Natural killer cell (primary cell): ENCODE results near the gene C11orf52. TPM values are rescaled to one million over a fixed set of nuclear protein-coding genes. Genes with fewer than 3 reads are reported as not detected.

Experiments
- ATAC-seq, 3 donors: fragments of 150-1000 bp in 2 of 3; fragments of 200-7000 bp in 1 of 3; cut with Tn5 transposase; 1 replicate in 1 of 3; 2 replicates in 2 of 3; pipeline ENCODE4 v1.10.0; 2021; ENCODE audit warnings: mild to moderate bottlenecking in 2 of 3, moderate library complexity in 2 of 3
- DNase-seq, 2 donors: peaks; one replicate each; pipeline versions ENCODE4 v3.0.0 to v3.0.0-alpha.2; 2013 to 2021; ENCODE audit warnings: mixed read lengths in 1 of 2
- H3K27ac ChIP-seq: one replicate; pipeline ENCODE4 v1.5.1; 2013; ENCODE audit warnings: mild to moderate bottlenecking, low read length
- H3K27me3 ChIP-seq: one replicate; pipeline ENCODE4 v1.6.1; 2013; ENCODE audit warnings: low read length; ENCODE audit not compliant: control insufficient read depth, insufficient read depth
- H3K36me3 ChIP-seq: one replicate; pipeline ENCODE4 v1.6.1; 2013; ENCODE audit warnings: low read length; ENCODE audit not compliant: control insufficient read depth, insufficient read depth
- H3K4me1 ChIP-seq: one replicate; pipeline ENCODE4 v1.6.1; 2013; ENCODE audit warnings: low read length; ENCODE audit not compliant: control insufficient read depth, insufficient read depth
- H3K4me3 ChIP-seq: one replicate; pipeline ENCODE4 v1.5.1; 2013; ENCODE audit warnings: low read length
- H3K9me3 ChIP-seq: one replicate; pipeline ENCODE4 v1.6.1; 2013; ENCODE audit warnings: low read length; ENCODE audit not compliant: control insufficient read depth, insufficient read depth
- H3K27ac Mint-ChIP-seq, 2 donors: one replicate each; pipeline ENCODE4 v1.8.0; 2022; ENCODE audit warnings: mild to moderate bottlenecking in 2 of 2, mixed read lengths in 2 of 2, moderate library complexity in 1 of 2
- H3K27me3 Mint-ChIP-seq, 2 donors: one replicate each; pipeline ENCODE4 v1.8.0; 2022; ENCODE audit warnings: low read depth in 2 of 2, mixed read lengths in 2 of 2
- H3K36me3 Mint-ChIP-seq: one replicate; pipeline ENCODE4 v1.8.0; 2022; ENCODE audit warnings: mixed read lengths
- H3K4me1 Mint-ChIP-seq, 2 donors: one replicate each; pipeline ENCODE4 v1.8.0; 2022; ENCODE audit warnings: mixed read lengths in 2 of 2
- H3K4me3 Mint-ChIP-seq: one replicate; pipeline ENCODE4 v1.8.0; 2022; ENCODE audit warnings: mild to moderate bottlenecking, moderate library complexity, mixed read lengths
- H3K9me3 Mint-ChIP-seq, 2 donors: one replicate each; pipeline ENCODE4 v1.8.0; 2022; ENCODE audit warnings: mixed read lengths in 2 of 2
- WGBS: methylation state at CpG from one replicate; pipeline ENCODE4 v1.1.7; 2013; ENCODE audit warnings: missing lambda C conversion rate; ENCODE audit not compliant: insufficient coverage; 5-methylcytosine and 5-hydroxymethylcytosine counted together
- intact Hi-C: fragments of 100-400 bp; cut with micrococcal nuclease; formaldehyde crosslinking; loops from one replicate; pipeline ENCODE4 v1.14.2; 2022
- total RNA-seq, 4 donors: library from RNA; stranded (reverse); fragments of 120-200 nt in 1 of 4; gene quantifications; one replicate each; pipeline versions ENCODE4 v1.2.3 to v1.2.4, GENCODE V29; 2013 to 2022
- TF ChIP-seq, protein P1 (sequence below): fragments of 200-600 bp; IDR thresholded peaks from one replicate; pipeline ENCODE4 v1.8.0; 2022; ENCODE audit warnings: antibody characterized with exemption

Gene C11orf52
- total RNA-seq, 3 donors from 2014 or later (not counting 1 experiment from before 2014, with no cell fraction given): not detected

DNA sequence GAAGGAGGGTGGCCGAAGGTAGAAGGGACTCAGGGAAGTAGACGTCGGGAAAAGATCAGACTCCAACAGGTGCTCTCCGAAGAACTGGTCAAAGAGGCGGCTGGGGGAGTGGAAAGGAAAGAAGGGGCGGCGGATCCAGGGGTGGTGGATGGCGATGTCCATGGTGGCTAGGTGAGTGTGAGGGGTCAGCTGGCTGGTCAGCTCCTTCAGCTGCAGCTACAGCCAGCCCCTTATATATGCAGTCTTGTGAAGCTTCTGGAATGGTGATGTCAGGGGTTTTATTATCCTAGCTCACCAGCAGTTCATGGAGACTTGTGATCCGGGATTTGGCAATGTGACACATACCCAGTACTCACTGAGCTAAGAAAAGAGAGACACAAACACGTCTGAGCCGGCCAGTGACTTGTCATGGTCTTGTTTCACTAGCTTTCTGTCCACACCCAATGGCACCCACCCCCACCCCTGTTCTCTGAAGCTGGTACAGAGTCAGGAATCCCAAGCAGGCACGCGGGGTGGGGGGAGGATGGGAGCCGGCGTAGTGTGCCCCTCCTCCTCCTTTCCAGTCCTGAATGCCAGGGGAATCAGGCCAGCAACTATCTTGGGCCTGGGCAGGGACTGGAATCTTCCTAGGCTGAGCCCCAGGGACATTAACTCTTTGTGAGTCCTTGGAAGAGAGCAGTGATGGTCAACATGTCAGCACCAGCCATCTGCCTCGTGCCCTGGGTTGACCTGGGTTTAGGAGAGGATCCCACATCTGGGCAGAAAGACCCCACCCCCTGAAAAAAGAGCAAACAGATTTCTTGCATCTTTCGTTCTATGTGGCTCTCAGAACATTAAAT lies 6.9 kb upstream of the C11orf52 start, which contains the start of gene CRYAB:
TSS of gene CRYAB (minus strand) at position 208 of the 839 bp plus-strand sequence. CDS start at position 162, 46 bp downstream.
- TF ChIP-seq, protein P1, sequence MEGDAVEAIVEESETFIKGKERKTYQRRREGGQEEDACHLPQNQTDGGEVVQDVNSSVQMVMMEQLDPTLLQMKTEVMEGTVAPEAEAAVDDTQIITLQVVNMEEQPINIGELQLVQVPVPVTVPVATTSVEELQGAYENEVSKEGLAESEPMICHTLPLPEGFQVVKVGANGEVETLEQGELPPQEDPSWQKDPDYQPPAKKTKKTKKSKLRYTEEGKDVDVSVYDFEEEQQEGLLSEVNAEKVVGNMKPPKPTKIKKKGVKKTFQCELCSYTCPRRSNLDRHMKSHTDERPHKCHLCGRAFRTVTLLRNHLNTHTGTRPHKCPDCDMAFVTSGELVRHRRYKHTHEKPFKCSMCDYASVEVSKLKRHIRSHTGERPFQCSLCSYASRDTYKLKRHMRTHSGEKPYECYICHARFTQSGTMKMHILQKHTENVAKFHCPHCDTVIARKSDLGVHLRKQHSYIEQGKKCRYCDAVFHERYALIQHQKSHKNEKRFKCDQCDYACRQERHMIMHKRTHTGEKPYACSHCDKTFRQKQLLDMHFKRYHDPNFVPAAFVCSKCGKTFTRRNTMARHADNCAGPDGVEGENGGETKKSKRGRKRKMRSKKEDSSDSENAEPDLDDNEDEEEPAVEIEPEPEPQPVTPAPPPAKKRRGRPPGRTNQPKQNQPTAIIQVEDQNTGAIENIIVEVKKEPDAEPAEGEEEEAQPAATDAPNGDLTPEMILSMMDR: no peak
- no peak within 1 kb of the TSS for H3K27ac Mint-ChIP-seq
- H3K4me3 Mint-ChIP-seq: no peak within 1 kb of the TSS
- Histone ChIP-seq H3K36me3 (no peaks in the 10 kb centered on the region), H3K27me3 (peaks cover 15% of the 10 kb centered on the region), H3K4me1 (no peaks in the 10 kb centered on the region), H3K9me3 (no peaks in the 10 kb centered on the region), H3K27ac (no peak within 1 kb of the TSS), H3K4me3 (no peak within 1 kb of the TSS)
- 72% methylated on average over 17 of the region's 17 CpGs for WGBS
- intact Hi-C loops: no loop called here
- H3K27me3 Mint-ChIP-seq: peaks cover 54 to 62% of the 10 kb centered on the region in 2 donors
- DNase-seq (no peak), ATAC-seq (no peak)
- H3K4me1 Mint-ChIP-seq: no peaks in the 10 kb centered on the region
- no peaks in the 10 kb centered on the region for H3K9me3 Mint-ChIP-seq
- no peaks in the 10 kb centered on the region for H3K36me3 Mint-ChIP-seq

DNA sequence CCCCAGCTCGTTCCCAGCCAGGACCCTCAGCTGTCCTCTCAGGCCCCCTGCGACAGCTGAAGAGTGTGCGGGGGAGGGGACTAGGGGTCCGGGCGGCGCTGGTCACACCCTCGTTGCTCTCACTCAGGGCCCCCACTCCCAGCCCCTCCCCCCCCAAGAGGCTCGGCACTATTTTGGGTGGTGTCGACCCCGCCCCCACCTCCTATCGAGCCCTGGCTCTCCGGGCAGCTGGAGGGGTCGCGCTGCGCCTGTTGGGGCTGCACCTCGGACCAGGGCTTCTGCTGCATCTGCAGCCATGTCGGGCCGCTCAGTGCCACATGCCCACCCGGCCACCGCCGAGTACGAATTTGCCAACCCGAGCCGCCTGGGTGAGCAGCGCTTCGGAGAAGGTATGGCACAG lies 6.2 kb upstream of the C11orf52 start, which contains the start of gene HSPB2:
TSS of gene HSPB2 (plus strand) at position 200 of the 400 bp plus-strand sequence. CDS start at position 296, 96 bp downstream.
- no peaks in the 10 kb centered on the region for H3K4me1 Mint-ChIP-seq
- ATAC-seq (no peak), DNase-seq (no peak)
- no peaks in the 10 kb centered on the region for H3K4me1 ChIP-seq
- no peaks in the 10 kb centered on the region for H3K36me3 ChIP-seq
- 15% methylated on average over 26 of the region's 26 CpGs for WGBS
- H3K36me3 Mint-ChIP-seq: no peaks in the 10 kb centered on the region
- H3K27me3 ChIP-seq: peaks cover 15% of the 10 kb centered on the region
- no peaks in the 10 kb centered on the region for H3K9me3 Mint-ChIP-seq
- peaks cover 59 to 60% of the 10 kb centered on the region in 2 donors for H3K27me3 Mint-ChIP-seq
- TF ChIP-seq, protein P1: no peak
- no peak within 1 kb of the TSS for H3K27ac ChIP-seq
- intact Hi-C loops: no loop called here
- H3K4me3 Mint-ChIP-seq: no peak within 1 kb of the TSS
- H3K27ac Mint-ChIP-seq: no peak within 1 kb of the TSS
- H3K4me3 ChIP-seq: no peak within 1 kb of the TSS
- no peaks in the 10 kb centered on the region for H3K9me3 ChIP-seq

DNA sequence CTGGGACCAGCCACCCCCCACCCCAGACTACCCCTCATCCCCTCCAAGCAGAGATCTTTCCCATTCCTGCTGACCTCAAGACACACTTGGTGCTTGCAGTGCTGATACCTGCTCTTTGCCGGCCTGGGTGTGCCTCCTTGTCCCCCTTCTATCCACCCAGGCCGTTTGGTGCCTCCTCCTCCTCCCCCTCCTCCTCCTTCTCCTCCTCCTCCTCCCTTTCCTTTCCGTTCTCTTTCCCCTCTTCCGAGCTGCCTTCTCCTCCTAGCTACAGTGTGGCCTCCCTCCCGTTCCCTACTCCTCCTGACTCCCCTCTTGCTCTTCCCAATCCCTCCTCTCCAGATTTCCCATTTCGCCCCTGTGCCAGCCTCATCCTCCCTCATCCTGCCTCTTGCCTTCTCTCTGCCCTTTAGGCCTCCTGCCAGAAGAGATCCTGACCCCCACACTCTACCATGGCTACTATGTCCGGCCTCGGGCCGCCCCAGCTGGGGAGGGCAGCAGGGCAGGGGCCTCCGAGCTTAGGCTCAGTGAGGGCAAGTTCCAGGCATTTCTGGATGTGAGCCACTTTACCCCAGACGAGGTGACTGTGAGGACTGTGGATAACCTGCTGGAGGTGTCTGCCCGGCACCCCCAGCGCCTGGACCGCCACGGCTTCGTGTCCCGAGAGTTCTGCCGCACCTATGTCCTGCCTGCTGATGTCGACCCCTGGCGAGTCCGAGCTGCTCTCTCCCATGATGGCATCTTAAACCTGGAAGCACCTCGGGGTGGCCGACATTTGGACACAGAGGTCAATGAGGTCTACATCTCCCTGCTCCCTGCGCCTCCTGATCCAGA lies 5.5 kb upstream of the C11orf52 start:
- TF ChIP-seq, protein P1: no peak

More for the DNA sequence above, 5.5 kb upstream of the C11orf52 start:
- H3K4me3 Mint-ChIP-seq: no peak overlapping the region
- H3K36me3 ChIP-seq: no peaks in the 10 kb centered on the region
- no peaks in the 10 kb centered on the region for H3K36me3 Mint-ChIP-seq
- DNase-seq (no peak), ATAC-seq (no peak)
- peaks cover 56% of the 10 kb centered on the region in 2 donors for H3K27me3 Mint-ChIP-seq
- 84% methylated on average over 24 of the region's 24 CpGs for WGBS
- H3K4me1 ChIP-seq: no peaks in the 10 kb centered on the region
- H3K9me3 Mint-ChIP-seq: no peaks in the 10 kb centered on the region
- H3K4me1 Mint-ChIP-seq: no peaks in the 10 kb centered on the region
- H3K27me3 ChIP-seq: peaks cover 15% of the 10 kb centered on the region
- intact Hi-C loops: no loop called here
- no peak overlapping the region for H3K4me3 ChIP-seq
- H3K9me3 ChIP-seq: no peaks in the 10 kb centered on the region
- no peak overlapping the region for H3K27ac ChIP-seq
- H3K27ac Mint-ChIP-seq: no peak overlapping the region
